B cell (primary cell): Measurements from ENCODE around the gene STXBP1. TPM values are rescaled to one million over a fixed set of nuclear protein-coding genes. Genes with fewer than 3 reads are reported as not detected.

Experiments used
- ATAC-seq: fragments of 200-7000 bp; cut with Tn5 transposase; one replicate; pipeline ENCODE4 v1.10.0; 2021; ENCODE audit warnings: low read depth, mild to moderate bottlenecking, moderate number of reproducible peaks, moderate library complexity
- CTCF ChIA-PET: fragments of 350-600 bp; sonication (Branson Sonifier 250); formaldehyde crosslinking; loops from one replicate; lab custom pipeline; 2021; ENCODE audit warnings: antibody characterized with exemption, inconsistent platforms; lab: Charles Lee
- POLR2A ChIA-PET: fragments of 350-600 bp; sonication (Branson Sonifier 250); formaldehyde crosslinking; loops from one replicate; lab custom pipeline; 2021; ENCODE audit warnings: antibody characterized with exemption; lab: Charles Lee
- DNase-seq: peaks from one replicate; pipeline ENCODE4 v3.0.0; 2013
- H2AFZ ChIP-seq: 2 replicates; pipeline ENCODE4 v1.6.1; 2012; ENCODE audit warnings: mild to moderate bottlenecking, low read depth, low read length; ENCODE audit not compliant: insufficient read depth, poor library complexity, severe bottlenecking
- H3K27ac ChIP-seq, 2 donors: 1 replicate in 1 of 2; 2 replicates in 1 of 2; pipeline ENCODE4 v1.5.1; 2012 to 2013; ENCODE audit warnings: low read length in 2 of 2, mild to moderate bottlenecking in 2 of 2, moderate library complexity in 1 of 2
- H3K27me3 ChIP-seq, 4 experiments: fragments of 200-600 bp in 1 of 4; sonication (generic) in 1 of 4; replicated peaks in 1 of 4; 1 replicate in 2 of 4; 2 replicates in 2 of 4; pipeline versions ENCODE4 v1.6.1 to v1.7.0; 2013 to 2016; ENCODE audit warnings: low read length in 3 of 4, mild to moderate bottlenecking in 2 of 4, mixed read lengths in 1 of 4, moderate library complexity in 1 of 4; ENCODE audit not compliant: insufficient read depth in 4 of 4, control insufficient read depth in 3 of 4; ENCODE audit errors: control extremely low read depth in 1 of 4
- H3K36me3 ChIP-seq, 2 experiments: replicated peaks in 1 of 2; 1 replicate in 1 of 2; 2 replicates in 1 of 2; pipeline versions ENCODE4 v1.6.1 to v1.7.1; 2013; ENCODE audit warnings: low read length in 1 of 2; ENCODE audit not compliant: insufficient read depth in 2 of 2, control insufficient read depth in 1 of 2; ENCODE audit errors: control extremely low read depth in 1 of 2, extremely low read depth in 1 of 2
- H3K4me1 ChIP-seq, 2 donors: fragments of 200-600 bp in 1 of 2; sonication (generic) in 1 of 2; 1 replicate in 1 of 2; 2 replicates in 1 of 2; pipeline versions ENCODE4 v1.5.1 to v1.6.1; 2013 to 2017; ENCODE audit warnings: low read length in 2 of 2; ENCODE audit not compliant: control insufficient read depth in 2 of 2, insufficient read depth in 2 of 2
- H3K4me2 ChIP-seq: replicated peaks from 2 replicates; pipeline ENCODE3; 2012; ENCODE audit warnings: mild to moderate bottlenecking, low read depth, low read length; ENCODE audit not compliant: poor library complexity, severe bottlenecking
- H3K4me3 ChIP-seq, 5 experiments: fragments of 200-600 bp in 1 of 5; sonication (generic) in 1 of 5; 1 replicate in 3 of 5; 2 replicates in 2 of 5; pipeline versions ENCODE4 v1.5.1 to v1.7.0; 2011 to 2016; ENCODE audit warnings: low read length in 4 of 5, mild to moderate bottlenecking in 4 of 5, low read depth in 2 of 5, control low read depth in 1 of 5, moderate library complexity in 1 of 5; ENCODE audit not compliant: insufficient read depth in 1 of 5; ENCODE audit errors: control extremely low read depth in 1 of 5, extremely low read depth in 1 of 5
- H3K79me2 ChIP-seq: fragments of 200-600 bp; sonication (generic); one replicate; pipeline ENCODE4 v1.6.0; 2016; ENCODE audit warnings: low read length; ENCODE audit not compliant: control insufficient read depth, insufficient read depth
- H3K9ac ChIP-seq: fragments of 200-600 bp; sonication (generic); 2 replicates; pipeline ENCODE4 v1.6.1; 2017; ENCODE audit warnings: mild to moderate bottlenecking, low read length, moderate library complexity
- H3K9me3 ChIP-seq, 3 donors: one replicate each; pipeline versions ENCODE4 v1.6.1 to v1.7.1; 2013; ENCODE audit warnings: low read length in 2 of 3; ENCODE audit not compliant: control insufficient read depth in 2 of 3, insufficient read depth in 1 of 3; ENCODE audit errors: control extremely low read depth in 1 of 3
- H4K20me1 ChIP-seq: 2 replicates; pipeline ENCODE4 v1.6.0; 2012; ENCODE audit warnings: mild to moderate bottlenecking, low read length; ENCODE audit not compliant: insufficient read depth, control insufficient read depth, poor library complexity, severe bottlenecking
- H3K27ac Mint-ChIP-seq: one replicate; pipeline ENCODE4 v1.8.0; 2021; ENCODE audit warnings: mixed read lengths
- H3K27me3 Mint-ChIP-seq: one replicate; pipeline ENCODE4 v1.8.0; 2021; ENCODE audit warnings: mixed read lengths
- H3K4me1 Mint-ChIP-seq: one replicate; pipeline ENCODE4 v1.8.0; 2021; ENCODE audit warnings: mixed read lengths
- H3K4me3 Mint-ChIP-seq: one replicate; pipeline ENCODE4 v1.8.0; 2021; ENCODE audit warnings: mixed read lengths
- H3K9me3 Mint-ChIP-seq: one replicate; pipeline ENCODE4 v1.8.0; 2022; ENCODE audit warnings: mixed read lengths; ENCODE audit not compliant: insufficient read depth
- CTCF ChIP-seq: fragments of 200-600 bp; IDR thresholded peaks from one replicate; pipeline ENCODE4 v1.8.0; 2022; ENCODE audit warnings: antibody characterized with exemption, mild to moderate bottlenecking
- EZH2 ChIP-seq: IDR thresholded peaks from 2 replicates; pipeline ENCODE4 v1.6.1; 2012; ENCODE audit warnings: borderline replicate concordance, low read depth, mild to moderate bottlenecking, moderate library complexity, low read length; ENCODE audit not compliant: insufficient read depth, poor library complexity, severe bottlenecking
- WGBS: methylation state at CpG from one replicate; pipeline ENCODE4 v1.1.5; 2013; ENCODE audit warnings: missing lambda C conversion rate; ENCODE audit not compliant: insufficient coverage; 5-methylcytosine and 5-hydroxymethylcytosine counted together
- intact Hi-C: fragments of 100-400 bp; cut with micrococcal nuclease; formaldehyde crosslinking; loops from one replicate; pipeline ENCODE4 v1.10.0; 2022
- polyA plus RNA-seq: library from polyadenylated mRNA; depleted of rRNA; stranded (reverse); fragments of >200 nt; gene quantifications from 2 replicates; pipeline ENCODE4 v1.2.3, GENCODE V29; 2012
- total RNA-seq, 2 donors: library from RNA; stranded (reverse); fragments of 120-200 nt in 1 of 2; gene quantifications; 1 replicate in 1 of 2; 2 replicates in 1 of 2; pipeline versions ENCODE4 v1.2.3 to v1.2.4, GENCODE V29; 2013 to 2022

STXBP1 gene
- total and polyA plus RNA-seq, 2 donors (not counting 1 experiment from before 2014, with no cell fraction given): 0.62 TPM; not detected in 1

- Histone ChIP-seq H3K36me3 (peaks cover 0 to 10% of the 10 kb centered on the region in 2 experiments), H3K27me3 (no peaks in the 10 kb centered on the region), H2AFZ (no peak overlapping the region), H4K20me1 (peaks cover 5% of the 10 kb centered on the region), H3K4me2 (no peak overlapping the region), H3K9ac (no peak overlapping the region), H3K4me3 (no peak overlapping the region), H3K4me1 (peaks cover 11 to 16% of the 10 kb centered on the region in 2 donors), H3K27ac (no peak overlapping the region), H3K79me2 (no peaks in the 10 kb centered on the region), H3K9me3 (no peaks in the 10 kb centered on the region)
- peaks cover 16% of the 10 kb centered on the region for H3K4me1 Mint-ChIP-seq
- no peak overlapping the region for H3K27ac Mint-ChIP-seq
- ChIA-PET POLR2A (no interaction called here), CTCF (interaction anchor here (0.7 to 2.0 kb wide), 3 partner anchors 139 to 227 kb away, joined by 3 to 9 read pairs (median 5); no protein-coding TSS in a partner anchor)
- H3K4me3 Mint-ChIP-seq: no peak overlapping the region
- H3K27me3 Mint-ChIP-seq: no peaks in the 10 kb centered on the region
- intact Hi-C loops: no loop called here
- no peaks in the 10 kb centered on the region for H3K9me3 Mint-ChIP-seq
- TF ChIP-seq CTCF: no peak
- TF ChIP-seq EZH2: no peak
- WGBS: 93% methylated on average over 9 of the region's 9 CpGs
- no peak for ATAC-seq
- no peak for DNase-seq
These were observed 118.8 kb downstream of the STXBP1 start for GRCh38 chr9:127730799-127731410.

GRCh38 chr9:127731938-127732337 is 119.9 kb downstream of the STXBP1 start:
- TF ChIP-seq EZH2 (no peak), CTCF (no peak)
- H3K27ac Mint-ChIP-seq: no peak overlapping the region
- intact Hi-C loops: no loop called here
- Histone ChIP-seq H3K9ac (no peak overlapping the region), H3K79me2 (peaks cover 5% of the 10 kb centered on the region), H3K27ac (no peak overlapping the region), H2AFZ (no peak overlapping the region), H3K4me2 (no peak overlapping the region), H3K4me3 (no peak overlapping the region), H4K20me1 (peaks cover 5% of the 10 kb centered on the region), H3K9me3 (no peaks in the 10 kb centered on the region), H3K27me3 (no peaks in the 10 kb centered on the region), H3K4me1 (peaks cover 11 to 16% of the 10 kb centered on the region in 2 donors), H3K36me3 (peaks cover 0 to 10% of the 10 kb centered on the region in 2 experiments)
- no peaks in the 10 kb centered on the region for H3K9me3 Mint-ChIP-seq
- ChIA-PET POLR2A (no interaction called here), CTCF (interaction anchor here (1.5 to 2.0 kb wide), 2 partner anchors 142 to 228 kb away, joined by 5 to 9 read pairs; no protein-coding TSS in a partner anchor)
- DNase-seq: no peak
- H3K4me3 Mint-ChIP-seq: no peak overlapping the region
- H3K27me3 Mint-ChIP-seq: no peaks in the 10 kb centered on the region
- no peak for ATAC-seq
- WGBS: 97% methylated on average over 16 of the region's 16 CpGs
- peaks cover 16% of the 10 kb centered on the region for H3K4me1 Mint-ChIP-seq
